ENCODE measurements around the gene VIPR2. TPM values are rescaled to one million over a fixed set of nuclear protein-coding genes. Genes with fewer than 3 reads are reported as not detected.

The VIPR2 gene
- total and polyA plus RNA-seq, 2 of the 13 experiments (the other 11 are each of a cell fraction or from before 2014, with no cell fraction given), result not detected

GRCh38 chr7:159166530-159166929 lies 21.9 kb upstream of the VIPR2 start:
- no peaks in the 10 kb centered on the region for H3K4me1 ChIP-seq (ENCODE audit: insufficient read depth, low read length)
- H3K9me3 ChIP-seq (ENCODE audit: low read length), result peaks cover 4% of the 10 kb centered on the region; the same call in 1 of the 2 replicates
- no peak overlapping the region for H3K27ac ChIP-seq (ENCODE audit: extremely low read length, insufficient read depth, low read length)
- CTCF ChIA-PET (ENCODE audit: low intra/inter-chr PET ratio, low total read pairs), result no interaction called here
- H3K27me3 ChIP-seq (ENCODE audit: control insufficient read depth in 1 of 2, insufficient read depth in 2 of 2, low read length in 2 of 2), result peaks cover 2 to 14% of the 10 kb centered on the region in 2 experiments; a peak in 2 of 5 replicates
- DNase-seq (ENCODE audit: low spot score), result no peak
- H4K20me1 ChIP-seq (ENCODE audit: insufficient read depth, low read length), result no peaks in the 10 kb centered on the region
- no TSS peak for BruUV-seq (replicated peaks)
- in situ Hi-C loops (cut with HindIII; ENCODE audit: extremely low pct_ligation_motif_present, low pct_unique_long_range_greater_than_20kb) (no loop called here), intact Hi-C loops (cut with micrococcal nuclease; ENCODE audit: unreplicated experiment) (no loop called here)
- no peak overlapping the region for H2AFZ ChIP-seq (ENCODE audit: low read length)
- H3K4me2 ChIP-seq (ENCODE audit: low read depth, low read length), result no peak overlapping the region
- H3K79me2 ChIP-seq (ENCODE audit: insufficient read depth, low read length), result no peaks in the 10 kb centered on the region
- POLR2A ChIA-PET, result no interaction called here
- ATAC-seq, result no peak
- no peak overlapping the region for H3K4me3 ChIP-seq (replicated peaks in 1 of 3; ENCODE audit: insufficient read depth in 1 of 3, low read depth in 2 of 3, low read length in 3 of 3)
- TF ChIP-seq ZNF646 (CRISPR knock-in tag; IDR thresholded peaks at IDR 0.05) (peak; percentile 75; the same call in 1 of the 2 replicates), ZNF704 (CRISPR knock-in tag; IDR thresholded peaks at IDR 0.05; ENCODE audit: borderline replicate concordance) (no peak)
- H3K9ac ChIP-seq (ENCODE audit: insufficient read depth, low read depth, low read length), result no peak overlapping the region
- no peak for FAIRE-seq
- H3K36me3 ChIP-seq (replicated peaks in 1 of 2; ENCODE audit: control insufficient read depth in 1 of 2, insufficient read depth in 2 of 2, low read length in 2 of 2), result no peaks in the 10 kb centered on the region
- 31% methylated on average over 3 of the region's 3 CpGs for WGBS (ENCODE audit: low lambda C conversion rate)
